Measurements from ENCODE around the gene TAP2.
"Not testable (repeated sequence)": the region's sequence is repeated elsewhere in the genome, so short reads cannot be mapped to it uniquely, and the experiment has no call there.

TAP2 gene

GRCh38 chr6:32835167-32835893, 3.2 kb downstream of the TAP2 start:
- no peak for DNase-seq (ENCODE audit: low spot score)

- no peak for DNase-seq (ENCODE audit: low spot score)
Measured at GRCh38 chr6:32833664-32834063, 4.9 kb downstream of the TAP2 start.

DNA sequence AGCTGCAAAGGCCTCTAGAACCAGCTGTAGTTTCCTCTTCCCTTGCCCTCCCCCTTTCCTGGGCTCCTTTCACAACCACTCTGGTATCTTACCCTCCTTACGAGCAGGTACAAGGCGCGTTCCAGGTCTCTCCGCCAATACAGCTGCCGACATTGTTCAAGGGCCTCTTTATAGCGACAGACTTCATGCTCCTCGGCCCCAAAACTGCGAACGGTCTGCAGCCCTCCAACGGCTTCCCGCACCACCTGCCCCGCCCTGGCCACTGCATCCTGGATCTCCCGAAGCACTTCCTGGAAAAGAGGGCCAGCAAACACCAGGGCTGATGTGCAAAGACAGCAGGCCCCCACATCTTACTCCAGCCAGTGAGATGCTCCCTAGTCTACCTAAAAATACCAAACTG, 6.0 kb downstream of the TAP2 start:
- DNase-seq (ENCODE audit: low spot score) = no peak

- no peak for DNase-seq (ENCODE audit: low spot score)
Measured at GRCh38 chr6:32830936-32831335, 7.6 kb downstream of the TAP2 start.

DNA sequence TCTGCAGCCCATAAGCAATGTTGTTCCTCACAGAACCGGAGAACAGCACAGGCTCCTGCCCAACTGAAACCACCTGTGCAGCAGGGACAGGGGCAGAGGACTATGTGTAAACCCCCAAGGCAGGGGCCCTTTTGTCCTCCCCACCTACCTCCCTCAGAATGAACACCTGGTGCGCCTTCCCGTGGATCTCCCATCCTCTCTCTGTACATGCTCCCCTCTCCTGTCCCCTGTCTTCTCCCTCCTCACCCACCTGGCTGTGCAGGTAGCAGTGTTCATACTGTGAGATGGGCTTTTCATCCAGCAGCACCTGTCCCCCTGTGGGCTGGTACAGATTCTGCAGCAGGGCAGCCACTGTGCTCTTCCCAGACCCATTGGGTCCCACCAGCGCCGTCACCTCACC, 8.5 kb downstream of the TAP2 start:
- no peak for DNase-seq (ENCODE audit: low spot score)

- DNase-seq (ENCODE audit: low spot score) = no peak
Measured at GRCh38 chr6:32829495-32829894, 9.0 kb downstream of the TAP2 start.

DNA sequence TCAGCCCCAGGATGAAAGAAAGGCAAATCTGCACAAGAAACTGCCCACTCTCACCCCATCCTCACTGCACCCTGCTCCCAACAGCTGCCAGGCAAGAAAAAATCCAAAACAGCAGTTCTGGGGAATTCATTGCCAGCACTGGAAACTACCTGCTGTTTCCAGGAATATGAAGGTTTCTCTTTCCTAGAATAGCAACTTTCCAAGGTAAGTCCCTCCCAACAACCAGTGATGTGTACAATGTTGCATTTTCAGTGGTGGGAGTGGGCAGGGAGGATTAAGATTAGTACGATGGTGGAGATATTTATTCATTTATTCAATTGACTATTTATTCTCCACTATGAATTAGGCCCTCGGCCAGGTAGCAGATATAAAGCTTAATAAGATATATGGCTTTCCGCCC, 11.5 kb downstream of the TAP2 start:
- no peak for DNase-seq (ENCODE audit: low spot score)

DNA sequence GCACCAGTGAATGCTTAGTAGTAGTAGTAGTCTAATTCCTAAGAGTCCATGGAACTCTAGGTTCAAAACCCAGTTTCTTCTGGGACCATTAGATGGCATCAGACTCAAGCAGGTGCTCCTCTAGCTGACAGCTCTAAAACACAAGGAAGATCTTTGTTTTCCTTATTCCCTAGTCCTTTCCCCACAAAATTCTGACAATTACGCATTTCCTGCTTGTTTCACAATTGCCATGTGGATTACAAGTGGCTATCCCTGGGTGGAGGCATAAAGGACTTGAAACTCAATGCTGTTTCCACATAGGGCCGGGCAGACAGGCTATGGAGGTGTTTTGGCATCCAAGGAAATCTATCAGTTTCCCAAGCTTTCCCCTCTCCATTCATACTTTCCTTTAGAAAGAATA, 12.6 kb downstream of the TAP2 start:
- DNase-seq (ENCODE audit: low spot score) = no peak

- no peak for DNase-seq (ENCODE audit: low spot score)
Measured at GRCh38 chr6:32819729-32820128, 18.8 kb downstream of the TAP2 start.

DNA sequence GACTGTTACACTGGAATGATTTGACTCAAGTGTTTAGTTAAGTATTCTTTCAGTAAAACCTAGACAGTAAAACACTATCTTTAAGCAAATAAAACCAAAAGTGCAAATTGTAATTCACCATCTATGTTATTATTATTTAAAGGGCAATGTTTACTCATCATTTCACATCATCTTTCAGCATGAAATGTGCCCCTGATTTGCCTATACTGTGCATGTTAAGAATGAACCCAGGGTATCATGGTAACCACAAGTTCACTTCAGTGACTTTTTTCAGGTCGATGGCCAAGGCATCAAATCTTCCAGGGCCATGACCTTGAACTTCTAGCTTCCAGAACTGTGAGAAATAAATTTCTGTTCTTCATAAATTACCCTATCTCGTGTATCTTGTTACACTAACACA, 19.7 kb downstream of the TAP2 start:
- DNase-seq (ENCODE audit: low spot score) = no peak

- DNase-seq (ENCODE audit: low spot score) = peak; percentile 89
Measured at GRCh38 chr6:32816746-32817204, 21.8 kb downstream of the TAP2 start, which contains the start of gene HLA-DOB. Gene HLA-DOB (minus strand): TSS chr6:32817002. CDS start chr6:32816951, 51 bp downstream.

GRCh38 chr6:32815996-32816395, 22.5 kb downstream of the TAP2 start:
- DNase-seq (ENCODE audit: low spot score) = peak; percentile 81

DNA sequence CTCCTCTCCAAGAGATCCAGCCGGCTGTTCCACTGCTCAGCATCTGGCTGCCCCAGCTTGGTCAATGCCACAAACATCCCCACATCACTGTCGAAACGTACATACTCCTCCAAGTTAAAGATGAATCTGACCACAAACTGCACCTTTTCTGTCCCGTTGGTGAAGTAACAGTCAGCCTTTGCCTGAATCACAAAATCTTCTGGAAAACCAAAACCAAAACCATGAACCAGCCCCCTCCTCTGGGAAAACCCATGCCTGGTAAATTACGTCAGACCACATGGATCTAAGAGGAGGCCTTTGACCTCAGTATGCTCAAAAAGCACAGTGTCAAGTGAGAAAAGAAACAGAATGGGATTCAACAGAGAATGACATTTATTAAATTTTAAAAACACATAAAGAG, 23.4 kb downstream of the TAP2 start:
- no peak for DNase-seq (ENCODE audit: low spot score)

DNA sequence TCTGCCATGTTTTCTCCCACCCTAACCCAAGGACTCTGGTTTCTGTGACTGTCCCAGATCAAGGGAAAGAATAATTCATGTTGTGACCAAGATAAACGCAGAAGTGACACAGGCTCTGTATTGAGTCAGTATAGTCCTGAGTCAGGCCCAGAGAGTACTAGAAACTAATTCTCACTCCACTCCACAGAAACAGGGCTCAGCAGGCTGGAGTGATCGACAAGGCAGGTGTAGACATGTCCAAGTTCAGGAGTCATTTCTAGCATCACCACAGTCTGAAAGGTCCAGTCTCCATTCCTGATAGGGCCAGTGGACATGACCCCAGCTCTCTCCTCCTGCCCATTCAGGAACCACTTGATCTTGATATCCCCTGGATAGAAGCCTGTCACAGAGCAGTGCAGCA, 24.4 kb downstream of the TAP2 start:
- DNase-seq (ENCODE audit: low spot score) = no peak

- DNase-seq (ENCODE audit: low spot score) = no peak
Measured at GRCh38 chr6:32809171-32809570, 29.4 kb downstream of the TAP2 start.

- DNase-seq (ENCODE audit: low spot score) = no peak
Measured at GRCh38 chr6:32807020-32807580, 31.4 kb downstream of the TAP2 start.

DNA sequence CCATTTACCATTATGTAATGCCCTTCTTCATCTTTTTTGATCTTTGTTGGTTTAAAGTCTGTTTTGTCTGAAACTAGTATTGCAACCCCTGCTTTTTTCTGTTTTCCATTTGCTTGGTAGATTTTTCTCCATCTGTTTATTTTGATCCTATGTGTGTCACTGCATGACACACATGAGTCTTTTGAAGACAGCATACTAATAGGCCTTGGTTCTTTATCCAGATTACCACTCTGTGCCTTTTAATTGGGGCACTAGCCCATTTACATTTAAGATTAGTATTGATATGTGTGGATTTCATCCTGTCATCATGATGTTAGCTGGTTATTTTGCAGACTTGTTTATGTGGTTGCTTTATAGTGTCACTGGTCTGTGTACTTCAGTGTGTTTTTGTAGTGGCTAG, 33.1 kb downstream of the TAP2 start:
- not testable (repeated sequence) for DNase-seq (ENCODE audit: low spot score)

DNA sequence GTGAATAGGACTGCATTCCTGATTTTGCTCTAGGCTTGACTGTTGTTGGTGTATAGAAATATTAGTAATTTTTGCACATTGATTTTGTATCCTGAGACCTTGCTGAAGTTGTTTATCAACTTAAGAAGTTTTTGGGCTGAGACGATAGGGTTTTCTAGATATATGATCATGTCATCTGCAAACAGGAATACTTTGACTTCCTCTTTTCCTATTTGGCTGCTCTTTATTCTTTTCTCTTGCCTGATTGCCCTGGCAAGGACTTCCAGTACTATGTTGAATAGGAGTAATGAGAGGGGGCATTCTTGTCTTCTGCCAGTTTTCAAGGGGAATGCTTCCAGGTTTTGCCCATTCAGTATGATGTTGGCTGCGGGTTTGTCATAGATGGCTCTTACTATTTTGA, 35.1 kb downstream of the TAP2 start:
- no peak for DNase-seq (ENCODE audit: low spot score)

GRCh38 chr6:32799740-32800139, 38.8 kb downstream of the TAP2 start:
- no peak for DNase-seq (ENCODE audit: low spot score)

DNA sequence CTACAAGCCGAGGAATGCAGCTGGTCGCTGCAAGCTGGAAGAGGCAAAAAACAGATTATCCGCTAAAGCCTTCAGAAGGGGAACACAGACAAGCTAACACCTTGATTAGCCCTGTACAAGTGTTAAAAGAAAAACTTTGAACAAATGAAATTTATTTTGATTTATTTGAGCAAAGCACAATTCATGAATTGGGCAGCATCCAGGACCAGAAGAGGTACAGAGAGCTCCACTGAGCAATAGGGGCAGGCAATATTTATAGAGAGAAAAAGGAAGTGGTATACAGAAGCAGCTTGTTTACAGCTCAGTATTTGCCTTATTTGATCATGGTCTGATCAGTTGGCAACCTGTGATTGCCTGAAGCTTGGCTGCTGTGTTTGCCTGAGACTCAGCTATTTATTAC, 39.4 kb downstream of the TAP2 start:
- DNase-seq (ENCODE audit: low spot score) = no peak

GRCh38 chr6:32796848-32797776, 41.4 kb downstream of the TAP2 start:
- DNase-seq (ENCODE audit: low spot score) = peak; percentile 80

DNA sequence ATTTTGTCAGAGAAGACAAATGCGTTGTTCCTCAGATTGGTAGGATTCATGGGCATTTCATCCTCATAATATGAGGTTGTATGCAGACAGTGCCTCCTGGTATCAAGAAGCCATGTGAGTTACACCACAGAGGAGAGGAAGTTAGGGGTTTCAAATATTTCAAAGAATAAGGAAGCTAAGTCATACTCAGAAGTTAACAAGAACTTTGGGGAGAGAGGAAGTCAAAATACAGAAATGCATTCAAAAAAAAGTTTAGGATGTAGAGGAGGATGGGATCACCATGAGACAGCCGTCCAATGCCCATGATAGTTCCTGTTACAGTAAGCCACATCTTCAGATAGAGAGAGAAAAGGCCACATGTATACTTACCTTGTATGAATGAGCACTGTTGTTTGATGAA, 44.0 kb downstream of the TAP2 start:
- DNase-seq (ENCODE audit: low spot score) = no peak

GRCh38 chr6:32792901-32793435, 45.6 kb downstream of the TAP2 start:
- no peak for DNase-seq (ENCODE audit: low spot score)
